Esophagus squamous epithelium (tissue), 4 donors: ENCODE data around the gene GRIK3.

Experiments used
- CTCF ChIP-seq, 6 experiments: fragments of 450-650 bp in 4 of 6; fragments of 200-600 bp in 2 of 6; sonication (generic) in 2 of 6; IDR thresholded peaks; one replicate each; pipeline ENCODE4 v1.5.1; 2016 to 2019; ENCODE audit warnings: antibody characterized with exemption in 6 of 6, mild to moderate bottlenecking in 4 of 6, moderate library complexity in 4 of 6
- POLR2A ChIP-seq, 4 donors: fragments of 450-650 bp; IDR thresholded peaks; one replicate each; pipeline ENCODE4 v1.6.1; 2017; ENCODE audit warnings: antibody characterized with exemption in 4 of 4, mild to moderate bottlenecking in 4 of 4, moderate library complexity in 3 of 4

- TF ChIP-seq CTCF (IDR thresholded peaks at IDR 0.05) (no peak), POLR2A (IDR thresholded peaks at IDR 0.05) (no peak)
Observed at GRCh38 chr1:36847761-36848160, 186.6 kb downstream of the GRIK3 start.
